ENCODE results near the gene TAF4B.

Gene TAF4B

GRCh38 chr18:26304511-26304910 lies 78.3 kb downstream of the TAF4B start:
- no peak for DNase-seq (ENCODE audit: low read depth, low spot score)

DNA sequence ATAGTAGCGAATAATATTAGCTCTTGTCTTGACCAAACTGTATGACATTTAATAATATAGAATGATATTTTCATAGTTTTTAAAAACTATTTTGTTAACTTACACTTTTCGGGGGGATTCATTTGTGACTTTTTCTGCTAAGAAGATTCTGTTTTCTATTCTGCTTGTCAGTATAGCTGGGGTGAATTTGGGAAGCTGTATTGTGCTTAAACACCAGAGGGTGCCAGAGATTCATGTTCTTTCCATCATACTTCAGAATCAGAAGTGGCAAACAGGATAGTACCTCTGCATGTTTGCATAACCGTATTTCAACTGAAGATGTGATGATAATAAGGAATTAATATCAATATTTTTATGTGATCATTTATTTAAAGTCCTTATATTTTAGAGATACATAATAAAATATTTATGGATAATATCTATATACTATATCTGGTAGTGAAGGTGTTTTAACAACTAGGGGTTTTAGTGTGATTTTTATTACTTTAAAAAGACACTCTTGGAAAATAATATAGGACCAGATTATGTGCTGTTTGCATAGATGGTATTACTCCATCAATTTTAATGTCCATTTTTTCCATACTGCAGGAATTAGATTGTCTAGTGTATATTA lies 81.0 kb downstream of the TAF4B start:
- peak; percentile 18 for DNase-seq (ENCODE audit: low read depth, low spot score)

GRCh38 chr18:26309281-26309680 lies 83.0 kb downstream of the TAF4B start:
- DNase-seq (ENCODE audit: low read depth, low spot score): no peak

- DNase-seq (ENCODE audit: low read depth, low spot score): no peak
Observed at GRCh38 chr18:26312199-26312598, 86.0 kb downstream of the TAF4B start.

DNA sequence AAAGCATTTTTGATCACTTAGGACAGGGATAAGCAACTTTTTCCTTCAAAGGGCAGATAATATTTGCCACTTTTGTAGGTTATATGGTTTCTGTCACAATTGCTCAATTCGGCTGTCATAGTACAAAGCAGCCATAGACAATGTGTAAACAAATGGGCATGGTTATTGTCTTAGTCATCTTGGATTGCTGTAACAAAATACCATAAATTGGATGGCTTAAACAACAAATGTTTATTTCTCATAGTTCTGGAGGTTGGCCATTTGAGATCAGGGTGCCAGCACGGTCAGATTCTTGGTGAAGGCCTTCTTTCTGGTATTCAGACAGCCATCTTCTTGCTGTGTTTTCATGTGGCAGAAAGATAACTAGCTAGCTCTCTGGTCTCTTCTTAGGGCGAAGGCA lies 91.2 kb downstream of the TAF4B start:
- DNase-seq (ENCODE audit: low read depth, low spot score): no peak

DNA sequence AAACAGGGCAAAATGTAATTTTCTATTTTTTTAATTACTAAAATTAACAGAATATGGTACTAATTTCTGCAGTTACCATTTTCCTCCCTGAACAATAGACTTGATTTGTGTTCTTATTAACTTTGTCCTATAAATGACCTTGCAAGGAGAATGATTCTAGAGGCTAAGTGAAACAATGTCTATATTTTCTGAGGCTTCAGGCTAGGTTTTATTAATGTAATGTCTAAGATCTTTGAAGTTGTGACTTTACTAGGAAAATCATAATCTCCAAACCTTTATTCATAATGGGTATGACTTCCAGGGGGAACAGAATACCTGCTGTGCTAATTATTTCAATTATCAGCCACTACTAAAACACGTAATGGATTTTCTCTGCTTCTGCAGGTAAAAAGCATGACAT lies 94.4 kb downstream of the TAF4B start:
- DNase-seq (ENCODE audit: low read depth, low spot score): no peak

DNA sequence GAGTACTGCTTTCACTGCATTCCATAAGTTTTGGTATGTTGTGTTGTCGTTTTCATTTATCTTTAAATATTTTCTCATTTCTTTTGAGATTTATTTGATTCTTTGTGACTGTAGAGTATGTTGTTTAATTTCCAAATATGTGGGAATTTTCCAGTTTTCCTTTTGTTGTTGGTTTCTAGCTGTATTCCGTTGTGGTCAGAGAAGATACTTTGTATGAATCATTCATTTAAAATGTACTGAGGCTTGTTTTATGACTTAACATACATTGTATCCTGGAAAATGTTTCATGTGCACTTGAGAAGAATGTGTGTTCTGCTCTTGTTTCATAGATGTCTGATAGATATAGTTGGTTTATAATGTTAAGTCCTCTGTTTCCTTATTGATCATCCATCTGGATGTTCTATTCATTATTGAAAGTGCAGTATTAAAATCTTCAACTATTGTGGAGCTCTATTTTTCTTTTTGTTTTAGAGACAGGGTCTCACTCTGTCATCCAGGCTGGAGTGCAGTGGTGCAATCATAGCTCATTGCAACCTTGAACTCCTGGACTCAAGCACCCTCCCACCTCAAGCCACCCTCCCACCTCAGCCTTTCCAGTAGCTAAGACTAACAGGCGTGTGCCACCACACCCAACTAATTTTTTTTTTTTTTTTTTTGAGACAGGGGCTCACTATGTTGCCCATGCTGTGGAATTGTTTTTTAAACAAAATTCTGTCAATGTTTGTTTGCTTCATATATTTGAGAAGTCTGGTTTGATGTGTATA lies 96.8 kb downstream of the TAF4B start:
- no peak for DNase-seq (ENCODE audit: low read depth, low spot score)

DNA sequence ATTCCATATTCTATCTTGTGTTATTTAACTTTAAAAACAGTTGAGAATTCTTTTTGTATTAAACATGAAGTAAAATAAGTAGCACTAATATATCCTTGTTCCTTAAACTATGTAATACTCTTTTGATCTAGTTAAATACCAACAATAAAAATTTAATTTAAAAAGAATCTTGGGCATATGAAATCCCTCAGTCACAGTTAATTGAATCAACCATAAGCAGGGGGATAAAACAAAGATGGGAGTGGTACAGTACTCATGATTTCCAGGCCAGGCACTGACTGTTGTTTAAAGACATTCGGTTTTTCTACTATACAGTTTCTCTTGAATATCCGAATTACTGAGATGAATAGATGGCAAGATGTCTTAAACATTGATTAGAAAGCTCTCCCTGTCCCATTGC lies 99.5 kb downstream of the TAF4B start:
- no peak for DNase-seq (ENCODE audit: low read depth, low spot score)

GRCh38 chr18:26327062-26327461 lies 100.8 kb downstream of the TAF4B start:
- DNase-seq (ENCODE audit: low read depth, low spot score): no peak

DNA sequence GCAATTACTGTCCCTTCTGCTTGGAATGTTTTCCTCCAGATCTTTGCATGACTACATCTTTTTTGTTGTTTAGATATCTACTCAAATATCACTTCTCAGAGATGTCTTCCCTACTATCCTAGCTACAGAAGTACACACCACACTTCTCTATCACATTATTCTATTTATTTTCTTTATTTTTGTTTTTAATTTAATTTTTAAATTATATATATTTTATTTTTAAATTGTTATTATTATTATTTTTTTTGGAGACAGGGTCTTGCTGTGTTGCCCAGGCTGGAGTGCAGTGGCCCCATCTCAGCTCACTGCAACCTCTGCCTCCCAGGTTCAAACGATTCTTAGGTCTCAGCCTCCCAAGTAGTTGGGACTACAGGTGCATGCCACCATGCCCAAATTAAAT lies 106.7 kb downstream of the TAF4B start:
- no peak for DNase-seq (ENCODE audit: low read depth, low spot score)

DNA sequence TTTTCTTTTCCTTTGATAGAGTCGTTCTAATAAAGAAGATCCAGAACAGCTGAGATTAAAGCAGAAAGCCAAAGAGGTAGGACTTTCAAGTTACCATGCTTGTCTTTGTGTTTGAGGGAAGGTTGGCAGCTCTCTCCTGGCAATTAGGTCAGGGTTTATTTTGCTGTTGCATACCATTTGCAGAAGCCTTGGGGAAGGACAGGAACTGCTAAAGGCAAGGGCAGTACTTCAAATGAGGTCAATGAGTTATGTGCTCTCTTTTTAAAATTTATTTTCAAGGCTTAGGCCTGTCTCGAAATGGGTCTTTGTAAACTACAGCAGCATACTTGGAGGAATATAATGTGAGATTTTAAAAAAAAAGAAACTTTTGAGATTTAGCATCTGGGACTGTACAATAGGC lies 108.9 kb downstream of the TAF4B start:
- no peak for DNase-seq (ENCODE audit: low read depth, low spot score)

DNA sequence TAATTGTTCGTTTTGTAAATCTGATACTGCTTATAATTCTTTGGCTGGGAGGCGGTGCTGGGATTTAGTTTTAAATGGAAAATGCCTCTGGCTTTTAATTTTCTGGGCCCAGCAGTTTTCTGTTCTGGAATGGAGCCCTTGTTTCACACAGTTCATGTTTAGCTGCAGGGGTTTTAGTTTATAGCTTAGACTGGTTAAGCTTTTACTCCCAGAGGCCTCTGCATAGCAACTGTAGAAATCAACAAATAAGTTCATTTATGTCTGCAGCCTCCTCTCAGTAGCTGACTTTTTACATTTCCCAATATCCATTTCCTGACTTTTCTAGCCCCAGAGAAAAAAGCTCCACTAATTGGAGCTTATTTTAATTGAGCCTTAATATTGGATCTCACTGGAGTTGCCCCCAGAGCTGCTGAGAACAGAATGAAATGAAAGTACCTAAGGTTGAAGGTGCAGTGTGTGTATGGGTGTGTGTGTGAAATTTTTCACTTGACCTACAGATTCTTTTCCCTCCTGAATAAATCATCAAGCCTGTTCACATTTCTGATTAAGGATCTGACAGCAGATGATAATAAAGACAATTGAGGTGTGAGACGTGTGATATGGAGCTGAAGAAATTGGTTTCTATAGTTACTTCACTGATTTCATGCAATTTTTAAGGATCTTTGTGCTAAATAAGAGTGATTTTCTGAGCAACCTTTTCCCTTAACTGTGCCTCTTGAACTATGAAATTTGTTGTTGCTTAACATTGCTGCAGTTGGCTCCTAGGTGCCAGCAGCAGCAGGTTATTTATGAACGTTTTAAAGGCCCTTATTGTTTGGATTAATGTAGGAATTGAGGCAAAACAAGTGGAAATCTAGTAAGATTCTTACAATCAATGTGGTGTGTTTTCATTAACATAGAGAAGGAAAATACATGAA lies 109.6 kb downstream of the TAF4B start:
- no peak for DNase-seq (ENCODE audit: low read depth, low spot score)

DNA sequence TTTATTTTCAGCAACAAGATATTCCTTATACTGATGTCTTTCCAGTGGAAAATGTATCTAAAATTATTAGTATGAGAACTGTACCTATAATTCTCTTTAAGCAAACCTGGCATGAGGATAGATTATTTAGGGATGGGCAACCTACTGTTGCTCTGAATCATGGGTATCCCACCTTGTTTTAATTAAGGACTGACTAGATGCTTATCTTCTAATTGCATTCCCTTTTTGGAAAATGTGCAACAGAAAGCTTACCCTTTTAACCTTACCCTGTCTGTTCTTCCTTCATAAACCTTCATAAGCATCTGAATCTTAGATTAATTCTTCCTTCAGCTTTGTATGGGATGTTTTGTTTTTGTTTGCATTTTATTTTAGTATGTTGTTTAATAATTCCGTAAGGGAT lies 110.3 kb downstream of the TAF4B start:
- DNase-seq (ENCODE audit: low read depth, low spot score): no peak

GRCh38 chr18:26342646-26343045 lies 116.4 kb downstream of the TAF4B start:
- no peak for DNase-seq (ENCODE audit: low read depth, low spot score)

- no peak for DNase-seq (ENCODE audit: low read depth, low spot score)
Observed at GRCh38 chr18:26350961-26351360, 124.7 kb downstream of the TAF4B start.

- DNase-seq (ENCODE audit: low read depth, low spot score): no peak
Observed at GRCh38 chr18:26356045-26356785, 130.0 kb downstream of the TAF4B start.

DNA sequence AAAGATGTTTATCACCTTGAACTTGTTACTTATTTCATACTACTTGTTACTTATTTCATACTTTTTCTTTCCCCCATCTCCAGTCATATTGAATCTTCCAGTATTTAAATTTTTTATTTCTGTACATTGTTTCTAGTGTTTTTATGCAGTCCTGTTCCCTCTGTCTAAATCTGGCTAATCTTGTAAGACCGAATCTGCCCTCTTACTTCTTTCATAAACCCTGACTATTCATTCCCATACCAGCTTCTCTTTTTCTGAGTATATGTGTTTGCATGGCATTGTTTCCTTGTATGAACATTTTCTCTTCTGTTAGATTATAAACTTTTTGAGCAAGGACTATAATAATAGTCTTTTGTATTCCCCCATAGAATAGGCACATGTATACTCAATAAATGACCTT lies 131.7 kb downstream of the TAF4B start:
- no peak for DNase-seq (ENCODE audit: low read depth, low spot score)

DNA sequence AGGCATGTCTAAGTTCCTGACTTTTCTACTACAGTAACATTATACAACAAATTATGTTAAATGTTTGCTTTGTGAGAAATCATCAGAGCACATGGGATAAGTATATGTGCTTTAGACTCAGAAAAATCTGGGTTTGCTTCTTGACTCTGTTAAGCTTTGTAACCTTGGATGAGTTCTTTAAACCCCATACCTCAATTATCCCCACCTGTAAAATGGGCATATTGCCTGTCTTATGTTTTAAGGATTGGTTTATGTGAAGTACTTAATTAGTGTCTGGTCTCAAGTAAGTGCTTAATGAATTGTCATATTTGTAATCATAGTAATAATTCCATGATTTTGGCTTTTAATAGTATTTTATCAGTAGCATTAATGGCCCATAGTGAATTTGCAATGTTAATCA lies 135.8 kb downstream of the TAF4B start:
- DNase-seq (ENCODE audit: low read depth, low spot score): no peak

DNA sequence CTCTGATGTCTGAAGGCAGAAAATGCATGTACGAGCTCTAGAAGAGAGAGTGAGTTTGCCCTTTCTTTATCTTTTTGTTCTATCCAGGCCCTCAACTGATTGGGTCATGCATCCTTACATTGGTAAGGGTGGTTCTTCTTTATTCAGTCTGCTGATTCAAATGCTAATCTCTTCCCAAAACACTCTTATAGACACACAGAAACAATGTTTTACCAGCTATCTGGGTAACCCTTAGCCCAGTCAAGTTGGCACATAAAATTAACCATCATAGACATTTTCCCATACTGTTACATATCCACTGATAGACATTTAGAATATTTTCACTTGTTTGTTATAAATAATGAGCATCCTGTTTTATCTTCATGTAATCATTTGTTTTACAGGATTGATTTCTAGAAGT lies 141.2 kb downstream of the TAF4B start:
- no peak for DNase-seq (ENCODE audit: low read depth, low spot score)

DNA sequence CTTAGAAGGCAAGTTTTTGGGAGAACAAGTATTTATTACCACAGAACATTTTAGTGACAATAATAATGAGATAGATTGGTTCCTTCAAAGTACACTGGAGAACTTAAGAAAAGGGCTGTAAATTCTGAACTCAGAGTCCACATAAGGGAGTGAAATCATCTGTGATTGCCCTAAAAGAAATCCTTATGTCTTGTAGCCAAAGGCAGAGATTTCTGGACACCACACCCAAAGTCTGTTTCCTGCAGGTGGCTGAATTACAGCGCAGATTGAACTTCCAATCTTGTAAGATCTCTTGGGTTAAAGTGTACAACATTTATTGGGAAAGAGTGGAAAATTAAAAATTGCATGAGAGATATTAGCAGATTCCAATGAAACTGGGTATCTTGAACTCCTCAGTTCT lies 143.8 kb downstream of the TAF4B start:
- DNase-seq (ENCODE audit: low read depth, low spot score): no peak

GRCh38 chr18:26376105-26376504 lies 149.9 kb downstream of the TAF4B start:
- no peak for DNase-seq (ENCODE audit: low read depth, low spot score)

DNA sequence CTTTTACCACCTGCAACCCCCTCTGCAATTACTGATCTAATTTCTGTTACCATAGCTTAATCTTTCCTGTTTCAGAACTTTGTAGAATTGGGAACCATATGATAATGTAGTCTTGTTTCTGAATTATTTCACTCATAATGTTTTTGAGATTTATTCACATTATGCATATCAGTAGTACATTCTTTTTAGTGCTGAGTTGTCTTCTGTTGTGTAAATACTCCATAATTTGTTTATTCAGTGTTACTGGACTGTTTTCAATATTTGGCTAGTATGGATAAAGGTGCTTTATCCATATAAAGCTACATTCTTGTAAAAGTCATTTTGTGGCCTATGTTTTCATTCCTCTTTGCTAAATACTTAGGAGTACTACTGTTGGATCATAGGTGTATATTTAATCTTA lies 152.5 kb downstream of the TAF4B start:
- DNase-seq (ENCODE audit: low read depth, low spot score): no peak

All from brain pericyte (primary cell).